Stimulated activated CD8-positive, alpha-beta memory T cell treated with anti-CD3 and anti-CD28 coated beads, Interleukin-12 subunit alpha, Interleukin-12 subunit beta, amount 100 ng/mL, for 4 hours (primary cell): ENCODE results near the gene AHDC1.

ENCODE experiments used
- DNase-seq: peaks from one replicate; pipeline ENCODE4 v3.0.0-alpha.2; 2020; ENCODE audit warnings: low read depth

AHDC1 gene

DNA sequence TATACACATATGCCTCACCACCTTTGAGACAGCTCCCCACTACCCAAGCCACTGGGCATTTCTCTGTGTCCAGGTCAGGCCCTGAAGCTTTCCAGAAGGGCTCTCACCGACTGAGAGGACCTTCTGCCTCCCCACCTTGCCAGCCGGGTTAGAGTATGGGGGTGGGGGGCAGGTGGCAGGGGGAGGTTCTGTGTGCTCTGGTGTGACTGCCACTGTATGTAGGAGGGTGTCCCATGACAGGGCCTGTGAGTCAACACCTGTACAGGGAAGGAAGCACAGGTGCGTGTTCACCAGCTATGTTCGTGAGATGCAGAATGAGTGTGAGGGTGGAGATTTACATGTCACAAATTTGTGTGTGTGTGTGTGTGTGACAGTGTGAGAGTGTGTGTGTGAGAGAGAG, 7.0 kb downstream of the AHDC1 start:
- DNase-seq, result no peak

GRCh38 chr1:27596261-27596660, 7.7 kb downstream of the AHDC1 start:
- no peak for DNase-seq

- no peak for DNase-seq
Measured at GRCh38 chr1:27595597-27595996, 8.3 kb downstream of the AHDC1 start.

DNA sequence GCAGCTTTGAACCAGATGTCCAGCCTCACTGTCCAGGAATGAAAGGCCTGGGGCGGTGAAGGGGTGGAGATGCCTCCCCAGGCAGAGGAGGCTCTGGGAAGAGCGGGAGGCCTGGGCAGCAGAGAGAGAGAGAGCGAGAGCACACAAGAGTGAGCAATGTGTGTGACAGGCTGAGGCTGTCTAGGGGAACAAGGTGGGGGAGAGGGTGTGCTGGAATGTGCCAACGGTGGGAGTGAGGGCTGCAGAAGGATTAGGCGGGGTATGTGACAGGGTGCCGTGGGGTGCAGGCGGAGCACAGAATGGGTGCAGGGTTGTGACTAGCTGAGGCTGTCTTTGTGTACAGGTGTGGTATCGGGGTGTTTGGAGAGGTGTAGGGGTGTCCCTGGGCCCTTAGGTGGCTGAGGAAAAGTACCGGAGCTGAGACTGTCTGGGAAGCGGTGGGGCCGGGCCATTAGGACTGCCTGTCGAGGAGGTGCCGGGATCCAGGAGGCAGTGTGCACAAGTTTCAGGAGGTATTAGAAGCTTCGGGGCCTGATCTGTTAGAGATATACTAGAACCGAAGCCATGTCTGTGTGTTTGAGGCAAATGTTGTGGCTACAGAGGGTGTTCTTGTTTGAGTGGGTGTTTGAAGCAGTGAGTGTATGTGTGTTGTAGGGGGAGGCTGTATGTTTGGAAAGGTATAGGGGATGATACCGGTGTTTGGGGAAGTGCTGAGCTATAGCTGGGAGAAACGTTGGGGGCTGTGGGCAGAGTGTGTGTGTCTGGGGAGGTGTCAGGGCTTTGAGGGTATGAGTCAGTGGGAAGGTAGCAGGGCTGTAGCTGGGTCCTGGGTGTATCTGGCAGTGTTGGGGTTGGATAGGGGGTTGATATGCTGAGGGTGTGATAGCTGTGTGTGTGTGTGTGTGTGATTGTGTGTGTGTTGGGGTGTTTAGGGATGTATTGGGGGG, 9.1 kb downstream of the AHDC1 start:
- DNase-seq, result no peak

DNA sequence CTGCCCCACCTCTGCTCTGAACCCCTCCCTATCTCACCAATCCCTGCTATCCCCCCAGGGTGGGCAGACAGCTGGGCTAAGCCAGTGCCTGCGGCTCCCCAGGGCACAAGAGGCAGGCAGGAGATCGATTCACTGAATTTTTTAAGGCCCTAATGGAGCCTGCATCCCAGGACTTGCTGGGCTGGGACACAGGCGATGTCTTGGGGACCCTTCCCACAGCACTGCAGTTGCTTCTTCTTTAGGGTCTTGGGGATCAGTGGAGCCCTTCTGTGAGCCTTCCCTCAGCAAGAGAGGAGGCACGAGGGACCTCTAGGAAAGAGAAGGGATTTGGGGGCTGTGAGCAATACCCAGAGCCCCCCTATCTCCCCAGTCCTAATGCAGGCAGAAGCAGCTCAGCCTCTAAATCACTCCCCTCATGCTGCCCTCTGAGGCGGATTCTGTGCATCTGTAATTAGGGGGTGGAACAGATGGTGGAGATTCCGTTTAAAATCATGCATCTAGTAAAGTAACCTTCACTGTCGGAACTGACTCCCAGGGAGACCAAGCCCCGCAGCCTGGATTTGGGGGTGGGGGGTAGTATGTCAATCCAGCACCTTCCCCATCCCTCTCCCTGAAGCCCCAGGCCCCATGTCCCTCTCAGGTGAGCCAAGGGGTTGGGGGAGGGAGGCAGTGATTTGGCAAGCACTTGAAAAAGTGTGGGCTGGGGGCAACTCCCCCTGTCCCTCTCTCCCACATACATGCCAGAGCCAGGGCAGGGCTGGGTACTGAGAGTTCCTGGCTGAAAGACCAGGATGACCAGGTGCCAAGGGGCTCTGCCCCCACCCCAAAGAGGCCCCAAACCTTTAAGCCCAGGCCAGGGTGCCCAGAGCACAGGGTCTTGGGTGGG, 10.0 kb downstream of the AHDC1 start:
- DNase-seq, result no peak

GRCh38 chr1:27592931-27593677, 10.8 kb downstream of the AHDC1 start:
- no peak for DNase-seq

- DNase-seq, result no peak
Measured at GRCh38 chr1:27592232-27592930, 11.6 kb downstream of the AHDC1 start.

DNA sequence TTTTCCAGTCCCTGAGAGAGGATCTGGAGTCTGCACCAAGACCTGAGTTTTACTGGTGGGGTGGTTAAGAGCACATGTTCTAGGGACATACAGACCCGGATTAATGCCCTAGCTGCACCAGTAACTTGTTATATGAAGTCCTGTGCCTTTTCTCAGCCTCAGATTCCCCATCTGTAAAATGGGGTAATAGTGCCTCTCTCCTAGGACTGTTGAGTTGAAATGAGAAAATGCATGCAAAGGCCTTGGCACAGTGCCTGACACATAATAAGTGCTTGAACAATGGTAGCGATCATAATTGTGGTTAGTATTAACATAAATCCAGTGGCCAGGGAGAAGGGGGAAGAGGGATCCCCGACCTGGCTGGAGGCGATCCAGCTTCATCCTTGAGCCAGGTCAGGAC, 12.3 kb downstream of the AHDC1 start:
- DNase-seq, result no peak

- DNase-seq, result no peak
Measured at GRCh38 chr1:27590917-27591508, 12.9 kb downstream of the AHDC1 start.

GRCh38 chr1:27589841-27590426, 14.0 kb downstream of the AHDC1 start:
- DNase-seq, result no peak

- no peak for DNase-seq
Measured at GRCh38 chr1:27589441-27589840, 14.5 kb downstream of the AHDC1 start.

DNA sequence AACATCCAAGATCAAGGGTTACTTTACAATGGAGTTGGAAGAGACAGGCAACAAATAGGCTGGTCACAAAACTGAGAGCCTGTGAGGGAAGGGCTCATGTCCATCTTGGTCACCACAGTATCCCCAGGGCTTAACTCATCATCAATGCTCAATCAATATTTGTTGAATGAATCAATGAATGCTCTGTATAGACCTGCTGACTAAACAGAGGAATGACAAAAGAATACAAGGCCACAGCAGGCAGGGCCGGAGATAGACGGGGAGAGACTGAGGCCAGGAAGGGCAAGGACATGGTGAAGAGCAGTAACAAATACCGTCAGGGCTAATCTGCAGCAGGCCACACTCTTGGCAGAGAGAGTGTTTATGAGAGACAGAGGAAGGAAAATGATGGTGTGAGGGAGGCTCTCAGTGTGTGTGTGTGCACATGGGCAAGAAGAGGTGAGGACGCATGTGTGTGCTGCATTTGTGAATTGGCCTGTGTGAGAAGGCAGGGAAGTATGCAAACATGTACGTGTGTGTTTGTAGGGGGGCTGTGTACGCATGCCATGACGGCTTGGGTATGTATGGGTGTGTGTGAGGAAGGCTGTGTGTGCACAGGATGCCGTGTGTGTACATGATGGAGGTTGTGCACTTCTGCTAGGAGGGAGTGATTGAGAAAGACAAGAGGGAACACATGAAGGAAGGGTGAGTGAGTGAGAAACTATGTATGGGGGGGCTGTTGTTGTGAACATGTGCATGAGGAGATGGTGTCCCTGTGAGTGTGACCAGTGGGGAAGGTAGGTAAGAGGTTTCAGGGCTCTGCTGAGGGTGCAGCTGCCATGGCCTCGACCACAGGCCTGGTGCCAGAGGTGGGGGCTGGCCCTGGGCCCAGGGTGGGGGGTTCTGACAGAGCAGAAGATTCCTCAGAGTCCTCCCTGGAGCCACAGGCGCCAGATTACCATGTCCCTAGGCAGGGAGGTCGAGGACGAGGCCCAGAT, 15.4 kb downstream of the AHDC1 start:
- no peak for DNase-seq

- no peak for DNase-seq
Measured at GRCh38 chr1:27585684-27586083, 18.3 kb downstream of the AHDC1 start.

- no peak for DNase-seq
Measured at GRCh38 chr1:27584453-27584852, 19.5 kb downstream of the AHDC1 start.

GRCh38 chr1:27583479-27583878, 20.5 kb downstream of the AHDC1 start:
- DNase-seq, result no peak

DNA sequence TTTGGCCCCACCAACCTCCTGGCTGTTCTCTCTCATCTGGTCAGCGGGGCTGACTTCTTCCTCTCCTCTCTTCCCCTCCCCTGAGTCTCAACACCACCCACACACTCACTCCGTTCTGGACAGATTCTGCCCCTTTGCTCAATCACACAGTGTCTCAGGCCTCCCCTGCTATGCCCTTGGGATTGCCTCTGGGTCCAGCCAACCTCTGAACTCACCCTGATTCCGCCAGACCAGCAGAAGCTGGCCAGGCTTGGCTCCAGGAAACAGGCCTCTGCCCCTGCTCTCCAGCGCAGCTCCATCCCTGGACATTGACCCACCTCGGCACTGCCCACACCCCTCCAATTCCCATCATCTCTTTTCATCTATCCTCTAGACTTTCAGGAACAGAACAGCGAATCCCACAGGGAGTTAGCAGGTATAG, 22.1 kb downstream of the AHDC1 start:
- no peak for DNase-seq

DNA sequence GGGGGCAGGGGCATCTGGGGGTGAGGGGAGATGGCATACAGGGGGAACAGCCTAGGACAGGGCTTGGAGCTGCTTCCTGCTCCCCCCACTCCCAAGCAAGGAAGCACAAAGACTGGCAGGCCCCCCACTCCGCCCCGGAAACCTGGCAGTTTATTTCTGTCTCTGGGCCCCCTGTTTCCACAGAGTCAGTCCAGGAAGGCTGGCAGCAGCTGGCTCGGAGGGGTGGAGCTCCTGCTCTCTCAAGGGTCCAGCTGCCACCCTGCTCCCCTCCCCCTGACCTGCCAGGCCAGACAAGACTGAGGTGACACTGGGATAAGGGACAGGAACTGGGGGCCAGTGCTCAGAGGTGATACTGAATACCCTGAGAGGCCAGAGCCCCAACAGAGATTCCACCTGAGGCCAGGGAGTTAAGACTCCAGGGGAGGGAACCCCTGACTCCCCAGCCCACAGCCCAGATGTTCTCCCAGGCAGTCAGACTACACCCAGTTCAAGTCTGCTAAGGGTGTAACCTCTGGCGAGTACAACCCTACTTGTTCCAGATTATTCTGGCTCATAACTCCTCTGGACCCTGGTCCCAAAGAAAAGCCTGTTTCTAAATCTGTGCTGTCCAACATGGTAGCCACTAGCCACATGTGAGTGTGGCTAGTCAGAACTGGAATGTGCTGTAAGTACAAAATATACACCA, 26.3 kb downstream of the AHDC1 start:
- DNase-seq, result no peak

- DNase-seq, result no peak
Measured at GRCh38 chr1:27576806-27577227, 27.1 kb downstream of the AHDC1 start.

- no peak for DNase-seq
Measured at GRCh38 chr1:27575840-27576331, 28.1 kb downstream of the AHDC1 start.
